B cell (primary cell): ENCODE measurements around the gene NPIPA1. TPM values are rescaled to one million over a fixed set of nuclear protein-coding genes. Genes with fewer than 3 reads are reported as not detected.
"Not testable (repeated sequence)": the region's sequence is repeated elsewhere in the genome, so short reads cannot be mapped to it uniquely, and the experiment has no call there.

ENCODE experiments used
- ATAC-seq: fragments of 200-7000 bp; cut with Tn5 transposase; one replicate; pipeline ENCODE4 v1.10.0; 2021; ENCODE audit warnings: low read depth, mild to moderate bottlenecking, moderate number of reproducible peaks, moderate library complexity
- CTCF ChIA-PET: fragments of 350-600 bp; sonication (Branson Sonifier 250); formaldehyde crosslinking; loops from one replicate; lab custom pipeline; 2021; ENCODE audit warnings: antibody characterized with exemption, inconsistent platforms; lab: Charles Lee
- POLR2A ChIA-PET: fragments of 350-600 bp; sonication (Branson Sonifier 250); formaldehyde crosslinking; loops from one replicate; lab custom pipeline; 2021; ENCODE audit warnings: antibody characterized with exemption; lab: Charles Lee
- DNase-seq: peaks from one replicate; pipeline ENCODE4 v3.0.0; 2013
- H2AFZ ChIP-seq: 2 replicates; pipeline ENCODE4 v1.6.1; 2012; ENCODE audit warnings: mild to moderate bottlenecking, low read depth, low read length; ENCODE audit not compliant: insufficient read depth, poor library complexity, severe bottlenecking
- H3K27ac ChIP-seq, 2 donors: 1 replicate in 1 of 2; 2 replicates in 1 of 2; pipeline ENCODE4 v1.5.1; 2012 to 2013; ENCODE audit warnings: low read length in 2 of 2, mild to moderate bottlenecking in 2 of 2, moderate library complexity in 1 of 2
- H3K27me3 ChIP-seq, 4 experiments: fragments of 200-600 bp in 1 of 4; sonication (generic) in 1 of 4; replicated peaks in 1 of 4; 1 replicate in 2 of 4; 2 replicates in 2 of 4; pipeline versions ENCODE4 v1.6.1 to v1.7.0; 2013 to 2016; ENCODE audit warnings: low read length in 3 of 4, mild to moderate bottlenecking in 2 of 4, mixed read lengths in 1 of 4, moderate library complexity in 1 of 4; ENCODE audit not compliant: insufficient read depth in 4 of 4, control insufficient read depth in 3 of 4; ENCODE audit errors: control extremely low read depth in 1 of 4
- H3K36me3 ChIP-seq, 2 experiments: replicated peaks in 1 of 2; 1 replicate in 1 of 2; 2 replicates in 1 of 2; pipeline versions ENCODE4 v1.6.1 to v1.7.1; 2013; ENCODE audit warnings: low read length in 1 of 2; ENCODE audit not compliant: insufficient read depth in 2 of 2, control insufficient read depth in 1 of 2; ENCODE audit errors: control extremely low read depth in 1 of 2, extremely low read depth in 1 of 2
- H3K4me1 ChIP-seq, 2 donors: fragments of 200-600 bp in 1 of 2; sonication (generic) in 1 of 2; 1 replicate in 1 of 2; 2 replicates in 1 of 2; pipeline versions ENCODE4 v1.5.1 to v1.6.1; 2013 to 2017; ENCODE audit warnings: low read length in 2 of 2; ENCODE audit not compliant: control insufficient read depth in 2 of 2, insufficient read depth in 2 of 2
- H3K4me2 ChIP-seq: replicated peaks from 2 replicates; pipeline ENCODE3; 2012; ENCODE audit warnings: mild to moderate bottlenecking, low read depth, low read length; ENCODE audit not compliant: poor library complexity, severe bottlenecking
- H3K4me3 ChIP-seq, 5 experiments: fragments of 200-600 bp in 1 of 5; sonication (generic) in 1 of 5; 1 replicate in 3 of 5; 2 replicates in 2 of 5; pipeline versions ENCODE4 v1.5.1 to v1.7.0; 2011 to 2016; ENCODE audit warnings: low read length in 4 of 5, mild to moderate bottlenecking in 4 of 5, low read depth in 2 of 5, control low read depth in 1 of 5, moderate library complexity in 1 of 5; ENCODE audit not compliant: insufficient read depth in 1 of 5; ENCODE audit errors: control extremely low read depth in 1 of 5, extremely low read depth in 1 of 5
- H3K79me2 ChIP-seq: fragments of 200-600 bp; sonication (generic); one replicate; pipeline ENCODE4 v1.6.0; 2016; ENCODE audit warnings: low read length; ENCODE audit not compliant: control insufficient read depth, insufficient read depth
- H3K9ac ChIP-seq: fragments of 200-600 bp; sonication (generic); 2 replicates; pipeline ENCODE4 v1.6.1; 2017; ENCODE audit warnings: mild to moderate bottlenecking, low read length, moderate library complexity
- H3K9me3 ChIP-seq, 3 donors: one replicate each; pipeline versions ENCODE4 v1.6.1 to v1.7.1; 2013; ENCODE audit warnings: low read length in 2 of 3; ENCODE audit not compliant: control insufficient read depth in 2 of 3, insufficient read depth in 1 of 3; ENCODE audit errors: control extremely low read depth in 1 of 3
- H4K20me1 ChIP-seq: 2 replicates; pipeline ENCODE4 v1.6.0; 2012; ENCODE audit warnings: mild to moderate bottlenecking, low read length; ENCODE audit not compliant: insufficient read depth, control insufficient read depth, poor library complexity, severe bottlenecking
- H3K27ac Mint-ChIP-seq: one replicate; pipeline ENCODE4 v1.8.0; 2021; ENCODE audit warnings: mixed read lengths
- H3K27me3 Mint-ChIP-seq: one replicate; pipeline ENCODE4 v1.8.0; 2021; ENCODE audit warnings: mixed read lengths
- H3K4me1 Mint-ChIP-seq: one replicate; pipeline ENCODE4 v1.8.0; 2021; ENCODE audit warnings: mixed read lengths
- H3K4me3 Mint-ChIP-seq: one replicate; pipeline ENCODE4 v1.8.0; 2021; ENCODE audit warnings: mixed read lengths
- H3K9me3 Mint-ChIP-seq: one replicate; pipeline ENCODE4 v1.8.0; 2022; ENCODE audit warnings: mixed read lengths; ENCODE audit not compliant: insufficient read depth
- WGBS: methylation state at CpG from one replicate; pipeline ENCODE4 v1.1.5; 2013; ENCODE audit warnings: missing lambda C conversion rate; ENCODE audit not compliant: insufficient coverage; 5-methylcytosine and 5-hydroxymethylcytosine counted together
- intact Hi-C: fragments of 100-400 bp; cut with micrococcal nuclease; formaldehyde crosslinking; loops from one replicate; pipeline ENCODE4 v1.10.0; 2022
- polyA plus RNA-seq: library from polyadenylated mRNA; depleted of rRNA; stranded (reverse); fragments of >200 nt; gene quantifications from 2 replicates; pipeline ENCODE4 v1.2.3, GENCODE V29; 2012
- total RNA-seq, 2 donors: library from RNA; stranded (reverse); fragments of 120-200 nt in 1 of 2; gene quantifications; 1 replicate in 1 of 2; 2 replicates in 1 of 2; pipeline versions ENCODE4 v1.2.3 to v1.2.4, GENCODE V29; 2013 to 2022

Gene NPIPA1
- total and polyA plus RNA-seq, 2 donors (not counting 1 experiment from before 2014, with no cell fraction given), result 97.9 to 171 TPM

- H3K4me3 ChIP-seq, H3K4me3 Mint-ChIP-seq, H3K79me2 ChIP-seq, H3K4me2 ChIP-seq, CTCF ChIA-PET, intact Hi-C loops, H4K20me1 ChIP-seq, H2AFZ ChIP-seq, POLR2A ChIA-PET, H3K36me3 ChIP-seq, H3K4me1 Mint-ChIP-seq, H3K27ac ChIP-seq, H3K4me1 ChIP-seq, ATAC-seq, H3K27me3 Mint-ChIP-seq, H3K9me3 ChIP-seq, H3K27ac Mint-ChIP-seq, H3K27me3 ChIP-seq, H3K9ac ChIP-seq, DNase-seq, H3K9me3 Mint-ChIP-seq: not testable (repeated sequence)
- WGBS, result no CpG with 5 or more reads among the region's 4 CpGs
Observed at GRCh38 chr16:14909744-14910143, 27.5 kb upstream of the NPIPA1 start.

- H3K9ac ChIP-seq, H3K27ac ChIP-seq, H3K27me3 ChIP-seq, H3K79me2 ChIP-seq, CTCF ChIA-PET, H3K4me3 Mint-ChIP-seq, H3K4me1 Mint-ChIP-seq, H3K4me2 ChIP-seq, H3K27me3 Mint-ChIP-seq, H3K9me3 ChIP-seq, H3K4me1 ChIP-seq, H3K27ac Mint-ChIP-seq, H3K36me3 ChIP-seq, H3K4me3 ChIP-seq, H2AFZ ChIP-seq, H4K20me1 ChIP-seq, H3K9me3 Mint-ChIP-seq, DNase-seq, POLR2A ChIA-PET, intact Hi-C loops: not testable (repeated sequence)
- no CpG with 5 or more reads among the region's 85 CpGs for WGBS
- peak; percentile 89 for ATAC-seq
Observed at GRCh38 chr16:14910833-14911629, 26.2 kb upstream of the NPIPA1 start.

- H3K27me3 ChIP-seq, DNase-seq, intact Hi-C loops, H3K27ac Mint-ChIP-seq, H3K9me3 Mint-ChIP-seq, H2AFZ ChIP-seq, CTCF ChIA-PET, H3K36me3 ChIP-seq, H4K20me1 ChIP-seq, H3K4me2 ChIP-seq, H3K79me2 ChIP-seq, H3K27ac ChIP-seq, H3K4me1 Mint-ChIP-seq, H3K9me3 ChIP-seq, H3K4me1 ChIP-seq, H3K9ac ChIP-seq, H3K4me3 Mint-ChIP-seq, POLR2A ChIA-PET, ATAC-seq, H3K27me3 Mint-ChIP-seq: not testable (repeated sequence)
- H3K4me3 ChIP-seq, result peak overlapping the region in 3 of 5 experiments; percentile 29 to 44 (median 38)
- 0% methylated on average over 3 of the region's 33 CpGs for WGBS
Observed at GRCh38 chr16:14911954-14912353, 25.3 kb upstream of the NPIPA1 start.

GRCh38 chr16:14912588-14912987, 24.7 kb upstream of the NPIPA1 start:
- ATAC-seq, H3K27me3 Mint-ChIP-seq, H3K4me2 ChIP-seq, POLR2A ChIA-PET, H4K20me1 ChIP-seq, H3K4me3 ChIP-seq, H3K27me3 ChIP-seq, H3K9ac ChIP-seq, H3K4me1 ChIP-seq, H2AFZ ChIP-seq, DNase-seq, CTCF ChIA-PET, H3K36me3 ChIP-seq, H3K27ac ChIP-seq, H3K27ac Mint-ChIP-seq, H3K79me2 ChIP-seq, H3K9me3 ChIP-seq, H3K4me1 Mint-ChIP-seq, intact Hi-C loops, H3K4me3 Mint-ChIP-seq, H3K9me3 Mint-ChIP-seq: not testable (repeated sequence)
- WGBS, result no CpG with 5 or more reads among the region's 11 CpGs
